ENCODE data around the gene SLC25A11.
"Not testable (repeated sequence)": the region's sequence is repeated elsewhere in the genome, so short reads cannot be mapped to it uniquely, and the experiment has no call there.

SLC25A11 gene

DNA sequence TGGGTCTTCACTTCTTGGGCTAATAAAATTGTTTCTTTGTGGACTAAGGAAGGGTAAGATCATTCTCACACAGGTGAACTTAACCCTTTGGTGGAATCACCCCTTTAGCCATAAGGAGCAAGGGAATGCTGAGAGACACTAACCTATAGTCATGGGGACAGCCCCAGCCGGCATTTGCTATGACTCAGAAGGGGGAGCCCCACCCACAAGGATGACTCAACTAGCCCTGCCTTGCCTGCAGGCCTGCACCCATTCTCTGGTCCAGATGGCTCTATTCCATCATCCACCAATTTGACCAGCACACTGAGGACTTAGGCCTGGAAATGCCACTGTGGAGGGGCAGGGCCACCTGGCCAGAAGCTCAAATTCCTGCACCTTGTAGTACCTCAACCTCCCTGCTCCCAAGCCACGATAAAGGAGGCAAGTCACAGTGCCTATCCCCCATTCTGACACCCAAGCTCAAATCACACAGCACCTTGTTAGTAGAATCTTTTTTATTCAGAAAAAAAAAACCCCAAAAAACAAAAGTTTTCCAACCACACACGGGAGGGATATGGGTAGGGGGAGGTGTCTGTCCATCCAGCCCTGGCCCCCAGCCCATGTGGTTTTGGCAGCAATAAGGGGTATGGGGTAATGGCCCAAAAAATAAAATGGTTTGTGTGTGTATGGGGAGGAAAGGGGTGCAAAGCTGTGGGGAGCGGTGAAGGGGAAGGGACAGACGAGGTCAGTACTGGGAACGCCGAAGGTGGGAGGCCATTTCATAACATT, 5.5 kb upstream of the SLC25A11 start:
- peak; percentile 87 for DNase-seq (ENCODE audit: low read depth)

DNA sequence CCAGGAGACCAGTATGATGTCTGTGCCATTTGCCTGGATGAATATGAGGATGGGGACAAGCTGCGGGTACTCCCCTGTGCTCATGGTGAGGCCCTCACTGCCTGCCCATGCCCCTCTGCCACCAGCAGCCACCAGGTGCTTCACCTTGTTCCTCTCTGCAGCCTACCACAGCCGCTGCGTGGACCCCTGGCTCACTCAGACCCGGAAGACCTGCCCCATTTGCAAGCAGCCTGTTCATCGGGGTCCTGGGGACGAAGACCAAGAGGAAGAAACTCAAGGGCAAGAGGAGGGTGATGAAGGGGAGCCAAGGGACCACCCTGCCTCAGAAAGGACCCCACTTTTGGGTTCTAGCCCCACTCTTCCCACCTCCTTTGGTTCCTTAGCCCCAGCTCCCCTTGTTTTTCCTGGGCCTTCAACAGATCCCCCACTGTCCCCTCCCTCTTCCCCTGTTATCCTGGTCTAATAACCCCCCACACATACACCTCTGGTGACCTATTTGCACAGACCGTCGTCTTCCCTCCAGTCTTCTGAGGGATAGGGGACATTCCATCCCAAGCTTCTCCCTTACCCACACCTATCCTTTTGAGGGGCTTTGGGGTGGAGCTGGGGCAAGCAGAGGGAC, 4.8 kb upstream of the SLC25A11 start:
- no peak for DNase-seq (ENCODE audit: low read depth)

DNA sequence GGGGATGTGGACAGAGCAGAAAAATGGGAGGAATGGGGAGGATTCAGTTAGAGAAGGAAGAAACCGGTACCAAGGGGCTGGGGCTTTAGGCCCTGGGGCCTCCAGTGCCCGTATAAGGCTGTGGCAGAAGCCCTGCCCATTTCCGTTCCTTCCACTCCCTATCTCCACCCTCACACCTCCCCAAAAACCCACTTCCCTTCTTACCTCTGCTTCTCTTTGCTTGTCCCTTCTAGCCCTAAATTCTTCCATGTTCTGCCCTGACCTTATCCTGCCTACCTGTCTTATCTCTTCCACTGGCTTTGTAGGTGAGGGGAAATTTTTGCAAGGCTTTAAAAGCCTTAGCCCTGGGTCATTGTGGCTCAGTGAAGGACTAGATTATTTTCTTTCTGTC, 4.3 kb upstream of the SLC25A11 start:
- peak; percentile 52 for DNase-seq (ENCODE audit: low read depth)

DNA sequence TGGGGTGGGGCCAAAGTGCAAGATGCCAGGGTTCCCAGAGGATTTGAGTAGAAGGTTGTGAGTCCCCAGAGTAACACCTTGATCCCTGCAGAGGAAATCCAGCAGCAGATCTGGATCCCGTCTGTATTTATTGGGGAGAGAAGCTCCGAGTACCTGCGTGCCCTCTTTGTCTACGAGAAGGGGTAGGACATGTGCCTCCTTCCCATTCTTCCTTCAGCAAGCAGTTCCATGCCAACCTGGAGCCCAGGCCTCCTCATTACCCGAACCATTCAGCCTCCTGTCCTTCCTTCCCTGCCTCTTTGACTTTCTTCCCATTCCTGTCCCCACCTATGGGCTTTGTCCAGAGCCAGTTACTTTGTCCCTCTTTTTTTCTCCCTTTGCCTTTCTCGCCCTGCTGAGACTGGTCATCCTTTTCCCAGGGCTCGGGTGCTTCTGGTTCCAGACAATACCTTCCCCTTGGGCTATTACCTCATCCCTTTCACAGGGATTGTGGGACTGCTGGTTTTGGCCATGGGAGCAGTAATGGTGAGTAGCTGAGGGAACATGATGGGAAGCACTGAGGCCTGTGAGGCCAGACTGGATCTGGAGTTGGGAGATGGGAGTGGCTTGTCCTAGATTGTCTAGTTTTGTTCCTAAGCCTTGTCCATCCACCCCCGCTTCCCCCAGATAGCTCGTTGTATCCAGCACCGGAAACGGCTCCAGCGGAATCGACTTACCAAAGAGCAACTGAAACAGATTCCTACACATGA, 3.1 kb upstream of the SLC25A11 start:
- no peak for DNase-seq (ENCODE audit: low read depth)

DNA sequence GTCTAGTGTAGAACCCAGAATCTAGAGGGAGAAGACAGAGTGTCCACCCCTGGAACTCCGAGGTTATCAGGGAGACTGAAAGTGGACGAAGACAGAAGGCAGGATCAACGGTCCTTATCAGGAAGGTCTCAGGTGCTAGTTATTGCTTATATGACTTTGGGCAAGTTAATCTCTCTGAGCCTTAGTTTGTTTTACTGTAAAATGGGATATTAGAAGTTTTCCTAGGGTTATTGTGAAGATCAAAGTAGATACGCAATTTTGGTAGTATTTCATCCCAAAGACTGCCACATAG, 1.4 kb upstream of the SLC25A11 start:
- DNase-seq (ENCODE audit: low read depth), result no peak

DNA sequence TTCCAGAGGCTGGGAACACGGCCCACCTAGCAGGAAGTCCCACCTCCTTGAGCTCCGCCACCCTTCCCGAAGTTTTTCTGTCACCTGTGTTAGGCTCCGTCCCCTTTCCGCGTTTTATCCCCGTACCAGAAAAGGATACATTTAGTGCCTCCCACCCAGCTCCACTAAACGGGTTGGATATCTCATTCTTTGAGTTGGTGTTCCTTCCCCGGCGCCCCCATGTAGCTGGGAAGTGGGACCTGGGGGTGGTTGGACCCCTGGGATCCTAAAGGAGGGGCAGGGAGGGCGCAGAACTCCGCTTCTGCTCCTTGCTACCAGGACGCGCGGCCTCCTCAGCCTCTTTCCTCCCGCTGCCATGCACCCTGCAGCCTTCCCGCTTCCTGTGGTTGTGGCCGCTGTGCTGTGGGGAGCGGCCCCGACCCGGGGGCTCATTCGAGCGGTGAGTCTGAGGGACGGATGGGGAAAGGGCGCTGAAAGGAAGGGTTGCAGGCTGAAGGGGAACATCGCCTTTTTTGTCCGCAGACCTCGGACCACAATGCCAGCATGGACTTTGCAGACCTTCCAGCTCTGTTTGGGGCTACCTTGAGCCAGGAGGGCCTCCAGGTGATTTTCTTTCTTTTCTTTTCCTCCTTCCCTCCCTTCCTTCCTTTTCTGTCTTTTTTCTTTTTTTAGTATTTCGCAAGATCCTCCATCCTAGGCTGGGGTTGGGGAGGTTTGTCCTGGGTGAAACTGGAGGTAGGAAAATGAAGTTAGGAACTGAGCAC, 891 bp upstream of the SLC25A11 start:
- no peak for DNase-seq (ENCODE audit: low read depth)

DNA sequence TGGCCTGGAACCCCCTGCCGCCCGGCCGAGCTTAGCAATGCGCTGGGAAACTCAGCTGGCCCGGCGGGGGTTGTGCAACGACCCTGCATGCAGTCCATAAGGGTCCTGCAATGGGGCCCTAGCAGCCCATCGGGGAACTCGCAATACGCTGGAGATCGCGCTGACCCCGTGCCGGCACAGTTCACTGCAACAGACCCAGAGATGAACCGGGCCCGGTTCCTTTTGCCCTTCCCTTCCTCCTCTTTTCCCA, 375 bp downstream of the SLC25A11 start:
- no peak for DNase-seq (ENCODE audit: low read depth)

DNA sequence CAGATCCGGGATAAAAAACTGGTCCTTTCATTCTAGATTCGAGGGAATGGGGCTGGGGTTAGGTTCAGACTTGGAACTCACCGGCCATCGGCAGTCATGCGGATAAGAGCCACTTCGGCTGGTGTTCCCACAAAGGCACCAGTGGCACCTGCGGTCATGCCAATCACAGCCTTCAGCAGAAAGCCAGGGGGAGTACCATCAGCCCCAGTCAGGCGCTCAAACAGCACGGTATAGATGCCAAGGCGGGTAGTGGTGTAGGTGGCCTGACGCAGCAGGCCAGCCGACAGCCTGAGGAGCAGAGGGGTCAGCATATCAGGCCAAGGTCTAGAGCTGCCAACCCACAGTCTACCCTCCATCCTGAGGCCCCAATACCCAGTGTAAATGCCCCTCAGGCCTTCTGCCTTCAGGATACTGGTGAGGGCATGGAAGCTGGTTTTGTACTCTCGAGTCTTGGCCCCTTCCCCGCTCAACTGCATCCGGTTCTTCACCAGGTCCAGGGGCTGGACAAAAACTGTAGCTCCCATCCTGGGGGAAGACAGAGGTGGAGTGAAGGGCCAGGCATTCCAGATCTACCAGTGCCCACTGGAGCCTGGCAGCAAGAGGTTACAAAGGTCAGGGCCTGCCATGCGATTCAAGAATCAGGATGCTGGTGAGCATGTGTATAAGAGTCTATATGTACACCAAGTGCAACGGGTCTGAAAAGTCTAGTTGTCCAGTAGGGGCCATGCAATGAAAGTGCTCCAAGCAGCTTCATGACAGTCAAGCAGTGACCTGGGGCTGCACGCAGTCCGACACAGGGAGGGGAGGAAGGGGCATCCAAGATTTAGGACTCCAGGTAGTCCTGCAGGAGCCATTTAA, 929 bp downstream of the SLC25A11 start:
- DNase-seq (ENCODE audit: low read depth), result no peak

DNA sequence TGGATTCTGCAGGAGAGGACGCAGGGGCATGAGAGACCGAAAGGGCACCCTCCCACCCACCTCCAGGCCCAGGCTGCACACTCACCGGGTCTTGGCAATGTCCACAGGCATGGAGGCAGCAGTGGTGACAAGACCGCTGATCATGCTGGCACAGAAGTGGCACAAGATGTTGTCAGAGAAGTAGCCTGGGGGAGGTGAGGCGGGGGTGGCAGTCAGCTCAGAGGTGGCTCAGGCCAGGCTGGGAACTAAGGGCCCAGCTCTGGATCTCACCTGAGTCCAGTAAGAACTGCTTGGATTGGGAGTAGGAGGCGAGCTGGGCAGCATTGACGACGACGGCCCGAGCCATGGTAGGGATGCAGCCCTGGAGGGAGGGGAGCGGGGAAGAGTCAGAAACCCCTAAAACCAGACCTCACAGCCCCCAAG, 1.8 kb downstream of the SLC25A11 start:
- DNase-seq (ENCODE audit: low read depth), result no peak

DNA sequence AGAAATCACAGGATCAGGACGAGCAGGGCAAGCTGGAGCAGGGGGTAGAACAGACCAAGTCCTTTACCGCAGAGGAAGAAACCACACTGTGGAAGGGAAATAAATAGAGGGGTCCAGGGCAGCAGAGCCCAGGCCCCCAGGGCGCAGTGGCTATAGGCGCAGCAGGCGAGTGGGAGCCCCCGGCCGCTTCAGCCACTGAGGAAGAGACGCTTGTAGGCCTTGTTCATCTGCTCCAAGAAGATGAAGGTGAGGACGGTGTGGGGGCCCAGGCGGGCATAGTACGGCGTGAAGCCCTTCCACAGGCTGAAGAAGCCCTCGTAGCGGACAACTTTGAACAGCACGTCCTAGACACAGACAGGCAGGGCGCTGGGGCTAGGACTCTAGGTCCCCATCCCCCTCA, 2.3 kb downstream of the SLC25A11 start:
- no peak for DNase-seq (ENCODE audit: low read depth)

DNA sequence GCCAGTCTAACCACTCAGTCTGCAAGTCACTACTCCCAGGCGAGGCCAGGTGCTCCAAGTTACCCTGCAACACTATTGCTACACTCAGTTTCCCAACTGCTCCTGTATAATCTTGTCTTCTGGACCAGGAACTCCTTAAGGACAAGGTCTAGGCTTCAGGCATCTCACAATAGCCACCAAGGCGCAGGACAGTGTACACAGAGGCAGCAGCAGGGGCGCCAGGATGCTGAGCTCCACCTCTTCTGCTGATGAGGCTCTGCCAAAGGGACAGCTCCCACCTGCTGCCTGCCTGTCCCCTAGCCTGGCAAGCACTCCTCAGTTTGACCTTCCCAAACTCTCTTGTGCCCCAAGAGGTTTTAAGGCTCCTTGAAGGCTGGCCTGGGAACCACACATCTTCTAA, 3.4 kb downstream of the SLC25A11 start:
- no peak for DNase-seq (ENCODE audit: low read depth)

DNA sequence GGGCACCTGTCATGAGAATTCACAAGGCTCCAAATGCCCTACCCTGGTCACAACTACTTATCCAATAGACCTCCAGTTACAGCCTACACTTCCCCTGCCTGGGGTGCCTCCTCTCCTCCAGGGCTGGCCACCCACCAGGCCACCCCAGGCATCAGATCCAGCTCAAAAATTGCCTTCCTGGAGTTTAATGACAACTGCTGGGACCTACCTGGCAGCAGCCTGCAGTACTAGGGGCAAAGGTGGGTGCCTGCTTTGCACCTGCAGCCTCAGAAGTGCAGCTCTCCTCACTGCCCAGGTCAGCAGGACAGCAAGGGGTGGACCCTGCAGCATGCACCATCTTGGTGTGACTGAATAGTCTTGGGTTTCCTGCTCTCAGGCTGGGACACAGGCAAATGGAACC, 4.2 kb downstream of the SLC25A11 start:
- DNase-seq (ENCODE audit: low read depth), result no peak

DNA sequence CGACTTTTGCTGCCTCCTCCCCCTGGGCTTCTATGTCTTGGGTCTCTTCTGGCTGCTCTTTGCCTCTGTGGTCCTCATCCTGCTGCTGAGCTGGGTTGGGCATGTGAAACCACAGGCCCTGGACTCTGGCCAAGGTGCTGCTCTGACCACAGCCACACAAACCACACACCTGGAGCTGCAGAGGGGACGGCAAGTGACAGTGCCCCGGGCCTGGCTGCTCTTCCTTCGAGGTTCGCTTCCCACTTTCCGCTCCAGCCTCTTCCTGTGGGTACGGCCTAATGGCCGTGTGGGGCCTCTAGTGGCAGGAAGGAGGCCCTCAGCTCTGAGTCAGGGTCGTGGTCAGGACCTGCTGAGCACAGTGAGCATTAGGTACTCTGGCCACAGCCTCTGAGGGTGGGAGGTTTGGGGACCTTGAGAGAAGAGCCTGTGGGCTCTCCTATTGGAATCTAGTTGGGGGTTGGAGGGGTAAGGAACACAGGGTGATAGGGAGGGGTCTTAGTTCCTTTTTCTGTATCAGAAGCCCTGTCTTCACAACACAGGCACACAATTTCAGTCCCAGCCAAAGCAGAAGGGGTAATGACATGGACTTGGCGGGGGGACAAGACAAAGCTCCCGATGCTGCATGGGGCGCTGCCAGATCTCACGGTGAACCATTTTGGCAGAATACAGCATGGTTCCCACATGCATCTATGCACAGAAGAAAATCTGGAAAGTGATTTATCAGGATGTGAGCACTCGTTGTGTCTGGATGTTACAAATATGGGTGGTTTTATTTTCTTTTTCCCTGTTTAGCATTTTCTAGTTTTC, 5.5 kb downstream of the SLC25A11 start:
- DNase-seq (ENCODE audit: low read depth), result peak; percentile 59

DNA sequence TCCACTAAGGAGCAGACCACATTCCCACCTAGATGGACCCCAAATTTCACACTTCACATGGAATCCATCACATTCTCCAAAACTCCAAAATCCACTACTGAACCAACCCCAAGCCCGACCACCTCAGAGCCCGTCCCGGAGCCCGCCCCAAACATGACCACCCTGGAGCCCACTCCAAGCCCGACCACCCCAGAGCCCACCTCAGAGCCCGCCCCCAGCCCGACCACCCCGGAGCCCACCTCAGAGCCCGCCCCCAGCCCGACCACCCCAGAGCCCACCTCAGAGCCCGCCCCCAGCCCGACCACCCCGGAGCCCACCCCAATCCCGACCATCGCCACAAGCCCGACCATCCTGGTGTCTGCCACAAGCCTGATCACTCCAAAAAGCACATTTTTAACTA, 6.2 kb downstream of the SLC25A11 start:
- DNase-seq (ENCODE audit: low read depth), result no peak

DNA sequence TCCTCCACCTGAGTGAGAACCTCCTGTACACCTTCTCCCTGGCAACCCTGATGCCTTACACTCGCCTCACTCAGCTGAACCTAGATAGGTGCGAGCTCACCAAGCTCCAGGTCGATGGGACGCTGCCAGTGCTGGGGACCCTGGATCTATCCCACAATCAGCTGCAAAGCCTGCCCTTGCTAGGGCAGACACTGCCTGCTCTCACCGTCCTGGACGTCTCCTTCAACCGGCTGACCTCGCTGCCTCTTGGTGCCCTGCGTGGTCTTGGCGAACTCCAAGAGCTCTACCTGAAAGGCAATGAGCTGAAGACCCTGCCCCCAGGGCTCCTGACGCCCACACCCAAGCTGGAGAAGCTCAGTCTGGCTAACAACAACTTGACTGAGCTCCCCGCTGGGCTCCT, 7.1 kb downstream of the SLC25A11 start:
- DNase-seq (ENCODE audit: low read depth), result no peak

DNA sequence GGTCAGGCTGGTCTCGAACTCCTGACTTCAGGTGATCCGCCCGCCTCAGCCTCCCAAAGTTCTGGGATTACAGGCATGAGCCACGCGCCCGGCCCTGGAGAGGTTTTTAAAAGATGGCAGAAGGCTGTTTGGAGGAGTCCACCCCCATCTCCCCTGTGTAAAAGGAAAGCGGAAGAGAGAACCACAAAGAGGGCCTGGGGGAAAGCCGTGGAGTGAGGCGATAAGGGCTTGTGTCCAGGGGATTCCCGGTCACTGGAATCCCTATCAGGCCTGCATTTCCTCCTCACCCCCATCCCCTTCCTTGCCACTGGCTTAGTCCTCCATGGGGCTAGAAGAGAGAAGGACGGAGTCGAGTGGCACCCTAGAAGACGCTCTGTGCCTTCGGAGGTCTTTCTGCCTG, 7.9 kb downstream of the SLC25A11 start, which contains the start of gene GP1BA:
TSS of gene GP1BA (plus strand) at position 315 of the 400 bp plus-strand sequence. CDS start 328 bp downstream, outside the sequence.
- DNase-seq (ENCODE audit: low read depth), result no peak

DNA sequence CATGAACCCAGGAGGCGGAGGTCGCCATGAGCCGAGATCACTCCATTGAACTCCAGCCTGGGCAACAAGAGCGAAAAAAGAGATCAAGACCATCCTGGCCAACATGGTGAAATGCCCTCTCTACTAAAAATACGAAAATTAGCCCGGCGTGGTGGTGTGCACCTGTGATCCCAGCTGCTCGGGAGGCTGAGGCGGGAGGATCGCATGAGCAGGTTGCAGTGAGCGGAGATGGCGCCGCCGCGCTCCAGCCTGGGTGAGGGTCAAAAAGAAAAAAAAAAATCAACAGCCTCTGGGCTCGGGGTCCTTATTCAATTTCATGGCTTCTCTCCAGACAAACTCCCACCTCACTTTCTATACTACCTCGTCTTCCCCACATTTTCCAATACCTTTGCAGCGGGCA, 11.0 kb downstream of the SLC25A11 start:
- DNase-seq (ENCODE audit: low read depth), result no peak

DNA sequence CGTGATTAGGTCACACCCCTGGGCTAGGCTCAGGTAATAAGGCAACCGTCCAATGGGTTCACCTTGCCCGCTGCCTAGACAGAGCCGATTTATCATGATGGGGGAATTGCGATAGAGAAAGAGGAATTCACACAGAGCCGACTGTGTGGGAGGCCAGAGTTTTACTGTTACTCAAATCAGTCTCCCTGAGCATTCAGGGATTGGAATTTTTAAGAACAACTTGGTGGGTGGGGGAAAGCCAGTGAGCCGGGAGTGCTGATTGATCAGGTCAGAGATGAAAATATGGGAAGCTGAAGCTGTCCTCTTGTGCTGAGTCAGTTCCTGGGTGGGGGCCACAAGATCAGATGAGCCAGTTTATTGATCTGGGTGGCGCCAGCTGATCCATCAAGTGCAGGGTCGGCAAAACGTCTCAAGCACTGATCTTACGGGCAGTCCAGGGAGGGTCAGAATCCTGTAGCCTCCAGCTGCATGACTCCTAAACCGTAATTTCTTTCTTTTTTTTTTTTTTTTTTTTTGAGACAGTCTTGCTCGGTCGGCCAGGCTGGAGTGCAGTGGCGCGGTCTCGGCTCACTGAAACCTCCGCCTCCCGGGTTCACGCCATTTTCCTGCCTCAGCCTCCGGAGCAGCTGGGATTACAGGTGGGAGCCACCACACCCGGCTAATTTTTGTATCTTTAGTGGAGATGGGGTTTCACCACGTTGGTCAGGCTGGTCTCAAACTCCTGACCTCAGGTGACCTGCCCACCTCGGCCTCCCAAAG, 13.1 kb downstream of the SLC25A11 start:
- not testable (repeated sequence) for DNase-seq (ENCODE audit: low read depth)

DNA sequence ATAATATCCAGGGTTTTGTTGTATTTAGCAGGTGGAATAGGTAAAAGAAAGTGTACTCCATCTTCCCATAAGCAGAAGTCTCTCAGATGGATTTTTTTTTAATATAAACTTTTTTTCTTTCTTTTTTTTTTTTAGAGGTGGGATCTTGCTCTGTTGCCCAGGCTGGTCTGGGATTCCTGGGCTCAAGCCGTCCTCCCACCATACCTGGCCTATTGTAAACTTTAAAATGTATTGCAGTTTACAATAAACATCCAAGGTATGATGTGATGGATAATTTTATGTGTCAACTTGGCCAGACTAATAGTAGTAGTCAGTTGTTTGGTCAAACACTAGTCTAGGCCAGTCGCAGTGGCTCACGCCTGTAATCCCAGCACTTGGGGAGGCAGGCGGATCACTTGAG, 18.5 kb downstream of the SLC25A11 start:
- no peak for DNase-seq (ENCODE audit: low read depth)

DNA sequence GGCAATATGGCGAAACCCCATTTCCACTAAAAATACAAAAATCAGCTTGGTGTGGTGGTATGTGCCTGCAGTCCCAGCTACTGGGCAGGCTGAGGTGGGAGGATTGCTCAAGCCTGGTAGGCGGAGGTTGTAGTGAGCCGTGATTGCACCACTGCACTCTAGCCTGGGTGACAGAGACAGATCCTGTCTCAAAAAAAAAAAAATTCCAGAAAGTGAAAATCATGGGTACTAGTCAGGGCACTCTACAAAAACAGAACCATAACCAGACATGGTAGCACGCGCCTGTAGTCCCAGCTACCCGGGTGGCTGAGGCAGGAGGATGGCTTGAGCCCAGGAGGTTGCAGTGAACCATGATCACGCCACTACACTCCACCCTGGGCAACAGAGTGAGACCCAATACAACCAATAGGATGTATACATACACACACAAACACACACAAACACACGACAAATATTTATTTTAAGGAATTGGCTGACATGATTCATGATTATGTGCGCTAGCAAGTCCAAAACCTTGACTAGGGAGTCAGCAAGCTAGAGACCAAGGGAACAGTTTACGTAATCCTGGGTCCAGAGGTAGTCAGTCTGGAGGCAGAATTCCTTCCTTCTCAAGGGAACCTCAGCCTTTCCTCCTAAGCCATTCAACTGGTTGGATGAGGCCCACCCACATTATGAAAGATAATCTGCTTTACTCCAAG, 19.3 kb downstream of the SLC25A11 start:
- DNase-seq (ENCODE audit: low read depth), result peak; percentile 86
